ENCODE measurements around the gene GNL1. TPM values are rescaled to one million over a fixed set of nuclear protein-coding genes. Genes with fewer than 3 reads are reported as not detected.

GNL1 gene
- polyA plus RNA-seq, 1 of the 3 experiments (the other 2 are of a cell fraction): 36.4 TPM

DNA sequence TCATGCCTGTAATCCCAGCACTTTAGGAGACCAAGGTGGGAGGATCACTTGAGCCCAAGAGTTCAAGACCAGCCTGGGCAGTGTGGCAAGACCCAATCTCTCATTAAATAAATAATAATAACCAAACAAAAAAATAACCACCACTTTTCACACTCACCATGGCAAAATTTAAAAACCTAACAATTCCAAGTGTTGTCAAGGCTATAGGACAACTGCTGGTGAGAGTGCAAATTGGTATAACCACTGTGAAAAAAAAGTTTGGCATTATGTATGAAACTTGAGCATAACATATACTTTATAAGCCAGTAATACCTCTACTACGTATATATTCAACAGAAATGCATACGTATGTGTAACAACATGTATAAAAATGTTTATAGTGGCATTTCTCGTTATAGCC, 4.6 kb upstream of the GNL1 start:
- H3K4me1 ChIP-seq (ENCODE audit: control insufficient read depth in 1 of 2, insufficient read depth in 2 of 2, low read depth in 1 of 2, low read length in 1 of 2): peaks cover 8 to 9% of the 10 kb centered on the region in 2 experiments; a peak in 3 of 4 replicates
- H4K20me1 ChIP-seq (ENCODE audit: insufficient read depth): no peaks in the 10 kb centered on the region
- WGBS (ENCODE audit: low lambda C conversion rate): 94% methylated on average over 3 of the region's 3 CpGs
- H3K4me2 ChIP-seq: no peak overlapping the region
- peaks cover 16% of the 10 kb centered on the region for H3F3A ChIP-seq (replicated peaks; ENCODE audit: insufficient read depth)
- no peaks in the 10 kb centered on the region for H3K9me3 ChIP-seq
- no peak overlapping the region for H3K4me3 ChIP-seq (ENCODE audit: low read depth in 2 of 2, low read length in 1 of 2)
- H3K27me3 ChIP-seq (ENCODE audit: insufficient read depth): no peaks in the 10 kb centered on the region
- no peak overlapping the region for H3K27ac ChIP-seq (ENCODE audit: low read depth in 2 of 2, low read length in 1 of 2)
- H3K9ac ChIP-seq: no peak overlapping the region
- peaks cover 27 to 36% of the 10 kb centered on the region in 2 experiments for H3K36me3 ChIP-seq (replicated peaks in 1 of 2; ENCODE audit: control insufficient read depth in 1 of 2, insufficient read depth in 2 of 2, low read length in 1 of 2)
- peaks cover 34% of the 10 kb centered on the region for H3K79me2 ChIP-seq (ENCODE audit: insufficient read depth)
- no peak for DNase-seq
- CTCF ChIA-PET: no interaction called here
- POLR2A ChIA-PET: no interaction called here
- no peak for TF ChIP-seq MXI1 (IDR thresholded peaks at IDR 0.05; ENCODE audit: low read depth, low read length)
- no peak for TF ChIP-seq SMC3 (IDR thresholded peaks at IDR 0.05; ENCODE audit: low read depth, low read length)
- no peak for TF ChIP-seq JUND (IDR thresholded peaks at IDR 0.05)
- no peaks in the 10 kb centered on the region for H3K9me2 ChIP-seq
- no peak overlapping the region for H2AFZ ChIP-seq (ENCODE audit: low read depth)

DNA sequence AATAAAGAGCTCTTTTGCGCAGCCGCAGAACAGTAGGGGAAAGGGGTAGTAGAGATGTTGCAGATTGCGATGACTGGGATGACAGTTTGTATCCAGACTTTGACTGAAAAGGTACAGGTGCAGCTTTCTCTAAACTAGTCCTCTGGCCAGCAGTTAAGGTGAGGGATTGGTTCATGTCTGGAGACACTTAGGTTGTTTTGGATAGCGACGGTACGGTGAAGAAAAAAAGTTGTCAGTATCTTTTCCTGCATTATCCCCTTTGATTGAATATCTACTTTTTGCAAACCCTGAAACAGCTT, 1.3 kb upstream of the GNL1 start:
- peak overlapping the region; percentile 93 to 99 for H3K4me3 ChIP-seq (ENCODE audit: low read depth in 2 of 2, low read length in 1 of 2)
- H3K79me2 ChIP-seq (ENCODE audit: insufficient read depth): peaks cover 41% of the 10 kb centered on the region
- H3K36me3 ChIP-seq (replicated peaks in 1 of 2; ENCODE audit: control insufficient read depth in 1 of 2, insufficient read depth in 2 of 2, low read length in 1 of 2): peaks cover 32 to 42% of the 10 kb centered on the region in 2 experiments
- H3F3A ChIP-seq (replicated peaks; ENCODE audit: insufficient read depth): peaks cover 10% of the 10 kb centered on the region
- no peak for DNase-seq
- ChIA-PET CTCF (interaction anchor here (4.0 to 9.4 kb wide), 2 partner anchors 15 to 40 kb away, joined by 17 to 140 read pairs; no protein-coding TSS in a partner anchor), POLR2A (interaction anchor here (0.9 to 3.6 kb wide), 6 partner anchors 9 to 1277 kb away, joined by 3 to 22 read pairs (median 8); partner anchors contain the start of gene ABCF1)
- H2AFZ ChIP-seq (ENCODE audit: low read depth): no peak overlapping the region; the same call in 1 of the 2 replicates
- H3K27me3 ChIP-seq (ENCODE audit: insufficient read depth): no peaks in the 10 kb centered on the region
- no peaks in the 10 kb centered on the region for H3K9me2 ChIP-seq
- peak overlapping the region; percentile 90 to 99 for H3K27ac ChIP-seq (ENCODE audit: low read depth in 2 of 2, low read length in 1 of 2)
- H3K4me1 ChIP-seq (ENCODE audit: control insufficient read depth in 1 of 2, insufficient read depth in 2 of 2, low read depth in 1 of 2, low read length in 1 of 2): peaks cover 15 to 17% of the 10 kb centered on the region in 2 experiments
- TF ChIP-seq GATA2 (CRISPR knock-in tag; IDR thresholded peaks at IDR 0.05) (peak; percentile 0; the same call in 1 of the 2 replicates), RXRA (IDR thresholded peaks at IDR 0.05; ENCODE audit: borderline replicate concordance, low read depth) (no peak), TCF12 (IDR thresholded peaks at IDR 0.05) (no peak), FOXM1 (IDR thresholded peaks at IDR 0.05; ENCODE audit: low read depth) (no peak), SIN3A (IDR thresholded peaks at IDR 0.05; ENCODE audit: borderline replicate concordance, low read depth, low read length) (no peak), RFX5 (IDR thresholded peaks at IDR 0.05; ENCODE audit: low read length) (no peak)
- no peaks in the 10 kb centered on the region for H3K9me3 ChIP-seq
- no peaks in the 10 kb centered on the region for H4K20me1 ChIP-seq (ENCODE audit: insufficient read depth)
- peak overlapping the region; percentile 93 for H3K9ac ChIP-seq
- H3K4me2 ChIP-seq: peak overlapping the region; percentile 95
- 0% methylated on average over 6 of the region's 6 CpGs for WGBS (ENCODE audit: low lambda C conversion rate)

DNA sequence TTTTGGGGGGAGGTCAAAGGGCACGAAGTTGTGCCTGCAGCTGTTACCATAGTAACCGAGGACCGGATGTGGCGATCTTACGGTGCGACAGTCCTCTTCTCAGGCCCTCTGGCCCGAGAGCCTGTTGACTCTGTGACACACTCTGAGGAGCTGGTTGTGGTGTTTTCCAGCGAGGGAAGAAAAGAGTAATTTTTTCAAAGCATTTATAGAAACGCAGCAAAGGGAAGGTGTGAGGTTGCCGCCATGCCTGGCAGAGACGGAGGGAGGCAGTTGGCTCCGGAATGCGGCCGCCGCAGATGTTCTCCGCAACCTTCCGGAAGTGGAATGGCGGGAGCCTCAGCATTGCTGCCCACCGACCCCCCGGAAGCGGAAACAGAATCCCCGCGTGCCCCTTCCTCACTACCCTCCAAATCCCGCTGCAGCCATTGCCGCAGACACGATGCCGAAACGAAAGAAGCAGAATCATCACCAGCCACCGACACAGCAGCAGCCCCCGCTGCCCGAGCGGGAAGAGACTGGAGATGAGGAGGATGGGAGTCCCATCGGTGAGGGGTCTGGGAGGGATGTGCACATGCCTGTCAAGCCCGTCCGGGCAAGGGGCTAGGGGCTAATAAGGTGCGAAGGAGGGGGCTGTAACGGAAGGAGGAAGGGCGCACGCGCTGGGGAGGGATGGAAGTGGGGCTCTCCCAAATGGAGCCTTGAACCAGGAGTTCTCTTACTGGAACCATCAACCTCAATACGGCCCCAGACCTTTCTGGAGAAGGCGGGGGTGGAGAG, 805 bp upstream of the GNL1 start, which contains the start of gene PRR3:
TSS of gene PRR3 (plus strand) at position 390 of the 777 bp plus-strand sequence. CDS start at position 440, 50 bp downstream.
- ChIA-PET CTCF (interaction anchor here (1.0 to 9.4 kb wide), 3 partner anchors 14 to 74 kb away, joined by 3 to 140 read pairs (median 17); no protein-coding TSS in a partner anchor), POLR2A (interaction anchor here (0.9 to 3.6 kb wide), 7 partner anchors 9 to 1277 kb away, joined by 3 to 22 read pairs (median 7); partner anchors contain the start of gene ABCF1)
- 2% methylated on average over 30 of the region's 42 CpGs for WGBS (ENCODE audit: low lambda C conversion rate)
- H3K27me3 ChIP-seq (ENCODE audit: insufficient read depth): no peaks in the 10 kb centered on the region
- no peaks in the 10 kb centered on the region for H4K20me1 ChIP-seq (ENCODE audit: insufficient read depth)
- no peaks in the 10 kb centered on the region for H3K9me3 ChIP-seq
- H3K79me2 ChIP-seq (ENCODE audit: insufficient read depth): peaks cover 41% of the 10 kb centered on the region
- H3K9ac ChIP-seq: peak within 1 kb of the TSS; percentile 93
- peak within 1 kb of the TSS; percentile 93 to 99 for H3K4me3 ChIP-seq (ENCODE audit: low read depth in 2 of 2, low read length in 1 of 2)
- peak; percentile 87 for DNase-seq
- peaks cover 32 to 41% of the 10 kb centered on the region in 2 experiments for H3K36me3 ChIP-seq (replicated peaks in 1 of 2; ENCODE audit: control insufficient read depth in 1 of 2, insufficient read depth in 2 of 2, low read length in 1 of 2)
- peaks cover 10% of the 10 kb centered on the region for H3F3A ChIP-seq (replicated peaks; ENCODE audit: insufficient read depth)
- H3K4me2 ChIP-seq: peak within 1 kb of the TSS; percentile 95
- H2AFZ ChIP-seq (ENCODE audit: low read depth): peak within 1 kb of the TSS; percentile 87
- H3K4me1 ChIP-seq (ENCODE audit: control insufficient read depth in 1 of 2, insufficient read depth in 2 of 2, low read depth in 1 of 2, low read length in 1 of 2): peaks cover 15 to 17% of the 10 kb centered on the region in 2 experiments
- peak within 1 kb of the TSS; percentile 90 to 99 for H3K27ac ChIP-seq (ENCODE audit: low read depth in 2 of 2, low read length in 1 of 2)
- H3K9me2 ChIP-seq: no peaks in the 10 kb centered on the region
- 0 out of 2 replicates have a peak, but pooled peaks have one; percentile 11 for TF ChIP-seq TEAD4 (IDR thresholded peaks at IDR 0.05; ENCODE audit: borderline replicate concordance, insufficient read depth)
- TF ChIP-seq TAF1 (IDR thresholded peaks at IDR 0.05; ENCODE audit: borderline replicate concordance, low read depth, low read length): peak; percentile 81
- TF ChIP-seq, protein P1, sequence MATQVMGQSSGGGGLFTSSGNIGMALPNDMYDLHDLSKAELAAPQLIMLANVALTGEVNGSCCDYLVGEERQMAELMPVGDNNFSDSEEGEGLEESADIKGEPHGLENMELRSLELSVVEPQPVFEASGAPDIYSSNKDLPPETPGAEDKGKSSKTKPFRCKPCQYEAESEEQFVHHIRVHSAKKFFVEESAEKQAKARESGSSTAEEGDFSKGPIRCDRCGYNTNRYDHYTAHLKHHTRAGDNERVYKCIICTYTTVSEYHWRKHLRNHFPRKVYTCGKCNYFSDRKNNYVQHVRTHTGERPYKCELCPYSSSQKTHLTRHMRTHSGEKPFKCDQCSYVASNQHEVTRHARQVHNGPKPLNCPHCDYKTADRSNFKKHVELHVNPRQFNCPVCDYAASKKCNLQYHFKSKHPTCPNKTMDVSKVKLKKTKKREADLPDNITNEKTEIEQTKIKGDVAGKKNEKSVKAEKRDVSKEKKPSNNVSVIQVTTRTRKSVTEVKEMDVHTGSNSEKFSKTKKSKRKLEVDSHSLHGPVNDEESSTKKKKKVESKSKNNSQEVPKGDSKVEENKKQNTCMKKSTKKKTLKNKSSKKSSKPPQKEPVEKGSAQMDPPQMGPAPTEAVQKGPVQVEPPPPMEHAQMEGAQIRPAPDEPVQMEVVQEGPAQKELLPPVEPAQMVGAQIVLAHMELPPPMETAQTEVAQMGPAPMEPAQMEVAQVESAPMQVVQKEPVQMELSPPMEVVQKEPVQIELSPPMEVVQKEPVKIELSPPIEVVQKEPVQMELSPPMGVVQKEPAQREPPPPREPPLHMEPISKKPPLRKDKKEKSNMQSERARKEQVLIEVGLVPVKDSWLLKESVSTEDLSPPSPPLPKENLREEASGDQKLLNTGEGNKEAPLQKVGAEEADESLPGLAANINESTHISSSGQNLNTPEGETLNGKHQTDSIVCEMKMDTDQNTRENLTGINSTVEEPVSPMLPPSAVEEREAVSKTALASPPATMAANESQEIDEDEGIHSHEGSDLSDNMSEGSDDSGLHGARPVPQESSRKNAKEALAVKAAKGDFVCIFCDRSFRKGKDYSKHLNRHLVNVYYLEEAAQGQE (IDR thresholded peaks at IDR 0.05; ENCODE audit: low read depth, low read length): peak; percentile 7; the same call in 1 of the 2 replicates
- peak in 1 of 2 experiments; percentile 13; a peak in 1 of 4 replicates for TF ChIP-seq EP300 (IDR thresholded peaks at IDR 0.05; ENCODE audit: borderline replicate concordance in 1 of 2, low read depth in 1 of 2, low read length in 1 of 2)
- peak; percentile 31; the same call in 1 of the 2 replicates for TF ChIP-seq NRF1 (IDR thresholded peaks at IDR 0.05; ENCODE audit: low read depth, low read length)
- TF ChIP-seq SIN3A (IDR thresholded peaks at IDR 0.05; ENCODE audit: borderline replicate concordance, low read depth, low read length): peak; percentile 52; the same call in 1 of the 2 replicates
- peak; percentile 73 for TF ChIP-seq CHD2 (IDR thresholded peaks at IDR 0.05; ENCODE audit: low read length, partially characterized antibody)

Data from SK-N-SH (cell line).